ENCODE measurements around the gene FYN. TPM values are rescaled to one million over a fixed set of nuclear protein-coding genes. Genes with fewer than 3 reads are reported as not detected.
A peak's percentile ranks its signal among the peaks of the same experiment; 100 is the strongest.

Gene FYN
- total RNA-seq, 4 donors from 2014 or later = 143 to 219 (median 165) TPM

DNA sequence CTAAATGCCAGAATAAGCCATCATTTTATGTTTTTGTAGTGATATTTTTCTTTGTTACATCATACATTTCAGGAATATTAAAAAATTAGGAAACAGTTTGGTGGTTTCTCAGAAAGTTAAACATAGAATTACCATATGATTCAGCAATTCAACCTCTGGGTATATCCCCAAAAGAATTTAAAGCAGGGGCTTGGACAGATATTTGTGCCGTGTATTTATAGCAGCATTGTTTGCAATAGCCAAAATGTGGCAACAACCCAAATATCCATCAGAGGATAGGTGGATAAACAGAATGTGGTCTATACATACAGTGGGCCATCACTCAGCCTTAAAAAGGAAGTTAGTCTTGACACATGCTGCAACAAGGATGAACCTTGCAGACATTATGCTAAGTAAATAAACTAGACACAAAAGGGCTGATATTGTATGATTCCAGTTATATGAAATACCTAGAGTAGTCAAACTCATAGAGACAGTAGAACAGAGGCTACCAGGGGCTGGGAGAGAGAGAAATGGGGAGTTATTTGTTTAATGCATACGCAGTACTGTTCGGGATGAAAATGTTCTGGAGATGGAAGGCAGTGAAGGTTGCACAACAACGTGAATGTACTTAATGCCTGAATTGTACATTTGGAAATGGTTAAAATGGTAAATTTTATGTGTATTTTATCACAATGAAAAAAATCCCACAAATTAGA, 248.7 kb downstream of the FYN start:
- no peaks in the 10 kb centered on the region for H3K36me3 ChIP-seq
- H3K9me3 ChIP-seq = peaks cover 0 to 6% (median 0%) of the 10 kb centered on the region in 4 donors
- TF ChIP-seq POLR2A (IDR thresholded peaks at IDR 0.05) (no peak), EP300 (IDR thresholded peaks at IDR 0.05) (no peak)
- TF ChIP-seq, protein P1, sequence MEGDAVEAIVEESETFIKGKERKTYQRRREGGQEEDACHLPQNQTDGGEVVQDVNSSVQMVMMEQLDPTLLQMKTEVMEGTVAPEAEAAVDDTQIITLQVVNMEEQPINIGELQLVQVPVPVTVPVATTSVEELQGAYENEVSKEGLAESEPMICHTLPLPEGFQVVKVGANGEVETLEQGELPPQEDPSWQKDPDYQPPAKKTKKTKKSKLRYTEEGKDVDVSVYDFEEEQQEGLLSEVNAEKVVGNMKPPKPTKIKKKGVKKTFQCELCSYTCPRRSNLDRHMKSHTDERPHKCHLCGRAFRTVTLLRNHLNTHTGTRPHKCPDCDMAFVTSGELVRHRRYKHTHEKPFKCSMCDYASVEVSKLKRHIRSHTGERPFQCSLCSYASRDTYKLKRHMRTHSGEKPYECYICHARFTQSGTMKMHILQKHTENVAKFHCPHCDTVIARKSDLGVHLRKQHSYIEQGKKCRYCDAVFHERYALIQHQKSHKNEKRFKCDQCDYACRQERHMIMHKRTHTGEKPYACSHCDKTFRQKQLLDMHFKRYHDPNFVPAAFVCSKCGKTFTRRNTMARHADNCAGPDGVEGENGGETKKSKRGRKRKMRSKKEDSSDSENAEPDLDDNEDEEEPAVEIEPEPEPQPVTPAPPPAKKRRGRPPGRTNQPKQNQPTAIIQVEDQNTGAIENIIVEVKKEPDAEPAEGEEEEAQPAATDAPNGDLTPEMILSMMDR (IDR thresholded peaks at IDR 0.05) = no peak
- no peak overlapping the region for H3K4me3 ChIP-seq
- DNase-seq (ENCODE audit: low spot score in 2 of 2) = no peak
- 77 to 84% methylated on average over 4 of the region's 4 CpGs for WGBS, 2 donors
- peak overlapping the region in 1 of 4 donors; percentile 81 for H3K27ac ChIP-seq
- H3K27me3 ChIP-seq = no peaks in the 10 kb centered on the region
- peaks cover 0 to 34% (median 2%) of the 10 kb centered on the region in 4 donors for H3K4me1 ChIP-seq

DNA sequence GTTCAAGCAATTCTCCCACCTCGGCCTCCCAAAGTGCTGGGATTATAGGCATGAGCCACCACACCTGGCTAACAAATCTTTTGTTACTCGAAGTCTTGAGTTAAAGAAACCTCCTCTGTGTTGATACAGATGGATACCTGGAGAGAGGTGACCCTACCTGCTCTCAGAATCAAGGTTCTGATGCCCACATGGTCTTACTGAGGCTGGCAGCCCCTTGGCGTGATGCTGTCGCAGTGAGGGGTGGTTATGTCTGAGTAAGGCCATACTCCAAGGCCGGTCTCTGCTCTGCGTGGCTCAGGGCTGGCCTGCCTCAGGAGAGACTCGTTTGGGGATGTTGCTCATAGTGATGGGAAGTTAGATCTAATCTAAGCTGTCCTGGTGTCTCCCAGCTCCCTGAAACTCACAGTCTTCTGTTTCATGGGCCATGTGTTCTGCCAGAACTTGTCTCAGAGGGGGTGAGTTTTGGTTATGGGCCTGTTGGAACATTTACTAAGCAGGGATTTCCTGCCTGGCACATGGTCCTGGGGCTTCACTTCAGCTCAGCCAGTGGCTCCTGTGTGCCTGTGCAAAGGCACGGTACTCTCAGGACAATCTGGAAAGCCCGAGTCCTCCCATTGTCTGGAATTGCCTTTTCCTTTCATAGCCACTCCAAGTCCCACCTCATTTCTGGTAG, 250.1 kb downstream of the FYN start:
- 82 to 91% methylated on average over 8 to 9 of the region's 9 CpGs for WGBS, 2 donors
- TF ChIP-seq EP300 (IDR thresholded peaks at IDR 0.05) = no peak
- no peak for TF ChIP-seq POLR2A (IDR thresholded peaks at IDR 0.05)
- TF ChIP-seq, protein P1 (IDR thresholded peaks at IDR 0.05) = no peak
- H3K36me3 ChIP-seq = no peaks in the 10 kb centered on the region
- no peaks in the 10 kb centered on the region for H3K27me3 ChIP-seq
- no peak overlapping the region for H3K27ac ChIP-seq
- no peaks in the 10 kb centered on the region for H3K9me3 ChIP-seq
- no peak overlapping the region for H3K4me3 ChIP-seq
- H3K4me1 ChIP-seq = peaks cover 0 to 33% (median 2%) of the 10 kb centered on the region in 4 donors
- no peak for DNase-seq (ENCODE audit: low spot score in 2 of 2)

DNA sequence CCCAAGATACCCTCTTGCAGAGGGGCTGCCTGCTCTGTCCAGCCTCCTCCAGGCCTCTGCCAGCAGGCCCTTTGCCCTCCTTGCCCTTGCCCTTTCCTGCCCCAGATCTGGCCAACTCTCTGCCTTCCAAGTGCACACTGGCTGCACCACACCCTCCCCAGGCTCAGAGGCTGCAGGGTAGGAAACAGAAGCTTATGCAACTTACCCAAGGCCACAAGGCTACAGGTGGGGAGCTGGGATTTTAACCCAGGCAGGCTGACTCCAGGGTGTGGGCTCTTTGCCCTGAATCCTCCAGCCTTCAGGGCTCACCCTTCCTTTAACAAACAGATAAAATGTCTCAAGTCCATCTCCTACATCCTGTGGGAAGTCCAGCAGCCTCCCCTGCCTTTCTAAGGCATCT, 253.1 kb downstream of the FYN start:
- peaks cover 0 to 4% (median under 1%) of the 10 kb centered on the region in 4 donors for H3K4me1 ChIP-seq
- no peak for DNase-seq (ENCODE audit: low spot score in 2 of 2)

DNA sequence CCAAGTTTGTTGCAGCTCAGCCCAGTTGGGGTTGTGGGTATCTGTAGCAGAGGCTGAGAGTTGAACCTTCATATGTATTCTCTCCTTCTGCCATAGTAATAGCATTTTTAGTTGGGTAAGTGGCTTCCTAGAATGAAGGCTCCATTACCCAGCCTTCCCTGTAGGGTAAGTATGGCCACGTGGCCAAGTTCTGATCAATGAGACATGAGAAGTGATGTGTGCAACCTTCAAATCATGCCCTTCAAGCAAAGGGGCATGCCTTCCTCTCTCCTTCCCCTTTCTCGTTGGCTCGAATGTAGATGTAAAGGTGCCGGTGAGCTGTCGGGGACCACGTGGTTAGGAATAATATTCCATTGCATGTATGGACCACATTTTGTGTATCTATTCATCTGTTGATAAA, 254.8 kb downstream of the FYN start:
- no peak overlapping the region for H3K27ac ChIP-seq
- TF ChIP-seq POLR2A (IDR thresholded peaks at IDR 0.05) (no peak), EP300 (IDR thresholded peaks at IDR 0.05) (no peak)
- TF ChIP-seq, protein P1 (IDR thresholded peaks at IDR 0.05) = no peak
- WGBS, 2 donors = 91% methylated on average over 6 of the region's 6 CpGs
- H3K27me3 ChIP-seq = no peaks in the 10 kb centered on the region
- H3K36me3 ChIP-seq = no peaks in the 10 kb centered on the region
- H3K9me3 ChIP-seq = no peaks in the 10 kb centered on the region
- peaks cover 0 to 4% (median 0%) of the 10 kb centered on the region in 4 donors for H3K4me1 ChIP-seq
- no peak for DNase-seq (ENCODE audit: low spot score in 2 of 2)
- H3K4me3 ChIP-seq = no peak overlapping the region

More for the DNA sequence above, 253.1 kb downstream of the FYN start:
- TF ChIP-seq, protein P1 (IDR thresholded peaks at IDR 0.05) = no peak
- TF ChIP-seq POLR2A (IDR thresholded peaks at IDR 0.05) (no peak), EP300 (IDR thresholded peaks at IDR 0.05) (no peak)
- Histone ChIP-seq H3K27me3 (no peaks in the 10 kb centered on the region), H3K9me3 (no peaks in the 10 kb centered on the region), H3K4me3 (no peak overlapping the region), H3K27ac (no peak overlapping the region), H3K36me3 (no peaks in the 10 kb centered on the region)

DNA sequence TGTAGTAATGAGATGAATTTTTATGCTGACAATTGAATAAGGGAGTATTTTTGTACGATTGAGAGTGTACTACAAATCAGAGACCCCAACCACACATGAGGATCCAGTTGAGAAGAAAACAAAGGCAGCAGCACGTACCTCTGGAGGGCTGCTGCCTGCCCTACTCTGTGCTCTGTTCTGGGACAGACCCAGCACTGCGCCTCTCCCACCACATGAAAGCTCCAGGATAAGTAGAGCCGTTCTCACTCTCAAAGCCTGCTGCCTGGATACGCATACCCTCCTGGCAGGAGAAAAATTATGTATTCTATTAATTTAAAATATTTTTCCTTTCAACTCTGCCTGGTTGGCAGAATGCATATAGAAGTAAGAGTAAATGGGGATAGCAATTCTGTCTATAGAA, 256.1 kb downstream of the FYN start:
- Histone ChIP-seq H3K36me3 (no peaks in the 10 kb centered on the region), H3K27me3 (no peaks in the 10 kb centered on the region), H3K9me3 (no peaks in the 10 kb centered on the region), H3K27ac (no peak overlapping the region), H3K4me3 (no peak overlapping the region), H3K4me1 (peaks cover 0 to 4% (median 0%) of the 10 kb centered on the region in 4 donors)
- DNase-seq (ENCODE audit: low spot score in 2 of 2) = no peak
- TF ChIP-seq, protein P1 (IDR thresholded peaks at IDR 0.05) = no peak
- TF ChIP-seq EP300 (IDR thresholded peaks at IDR 0.05) (no peak), POLR2A (IDR thresholded peaks at IDR 0.05) (no peak)
- 82 to 85% methylated on average over 5 of the region's 5 CpGs for whole genome bisulfite sequencing, 2 donors

Data from tibial nerve (tissue), 4 donors.